ENCODE data around the gene IL3RA.

- TF ChIP-seq CTCF (IDR thresholded peaks at IDR 0.05) (no peak), POLR2A (IDR thresholded peaks at IDR 0.05) (no peak)
Measured at GRCh38 chrX:1387141-1387776, 50.7 kb downstream of the IL3RA start.
